T-helper 1 cell treated with Interleukin-12 subunit alpha and Interleukin-12 subunit beta and Interleukin-4 antibody, amounts not matched to agents 30 ng/mL and 1 ng/mL, for 36 hours (primary cell): ENCODE results near the gene TMEM185A. TPM values are rescaled to one million over a fixed set of nuclear protein-coding genes. Genes with fewer than 3 reads are reported as not detected.
"Not testable (repeated sequence)": the region's sequence is repeated elsewhere in the genome, so short reads cannot be mapped to it uniquely, and the experiment has no call there.

Source experiments
- intact Hi-C: fragments of 100-400 bp; cut with micrococcal nuclease; formaldehyde crosslinking; loops from one replicate; pipeline ENCODE4 v1.15.1; 2024
- total RNA-seq: library from RNA; stranded (reverse); gene quantifications from 2 replicates; pipeline ENCODE4 v1.2.3, GENCODE V29; 2022

TMEM185A gene
- 24.5 and 31.7 TPM in 2 replicates for total RNA-seq

DNA sequence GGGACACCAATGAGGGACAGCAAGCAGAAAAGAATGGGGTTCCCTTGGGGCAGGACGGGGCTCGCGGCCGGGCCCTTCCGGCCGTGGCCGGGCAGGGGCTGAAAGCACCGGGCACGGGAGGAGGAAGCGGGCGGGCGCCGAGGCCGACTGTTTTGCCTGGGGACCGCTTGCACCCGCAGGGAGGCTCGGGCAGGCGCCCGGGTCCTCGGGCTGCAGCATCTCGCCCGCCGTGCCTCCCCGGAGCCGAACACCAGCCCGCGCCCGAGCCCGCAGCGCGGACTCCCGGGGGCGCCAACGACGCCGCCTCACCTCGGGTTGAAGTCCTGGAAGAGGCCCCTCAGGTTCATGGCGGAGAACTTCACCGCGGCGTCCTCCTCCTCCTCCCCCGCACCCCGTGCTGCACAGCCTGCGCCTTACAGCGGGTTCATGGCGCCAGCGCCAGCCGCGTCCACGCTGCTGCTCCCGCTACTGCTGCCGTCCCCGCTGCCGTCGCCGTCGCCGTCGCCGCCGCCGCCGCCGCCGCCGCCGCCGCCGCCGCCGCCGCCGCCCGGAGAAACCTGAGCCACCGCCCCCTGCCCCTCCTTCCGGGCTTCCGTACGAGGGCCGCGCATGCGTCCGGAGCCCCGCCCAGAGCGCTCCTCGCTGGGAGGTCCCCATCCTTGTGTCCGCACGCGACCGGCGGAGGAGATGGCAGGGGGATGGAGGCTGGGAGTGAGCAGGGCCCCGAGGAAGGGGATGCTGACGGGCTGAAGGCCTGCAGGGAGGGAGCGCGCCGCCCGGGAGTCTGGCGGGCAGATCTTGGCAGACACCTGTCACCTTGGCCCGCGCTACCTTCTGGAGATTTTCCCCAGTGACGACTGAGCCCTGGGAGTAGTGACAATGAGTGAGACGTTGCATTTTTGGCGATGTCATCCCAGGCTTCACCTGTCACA lies at the start of gene TMEM185A:
TSS of gene TMEM185A (minus strand) at position 559 of the 932 bp plus-strand sequence. CDS start at position 347, 212 bp downstream.
- intact Hi-C loops, result loop anchor here (1.0 to 5.0 kb wide), 5 partner anchors 104 to 1719 kb away; partner anchors contain the start of genes FMR1 and MAMLD1

DNA sequence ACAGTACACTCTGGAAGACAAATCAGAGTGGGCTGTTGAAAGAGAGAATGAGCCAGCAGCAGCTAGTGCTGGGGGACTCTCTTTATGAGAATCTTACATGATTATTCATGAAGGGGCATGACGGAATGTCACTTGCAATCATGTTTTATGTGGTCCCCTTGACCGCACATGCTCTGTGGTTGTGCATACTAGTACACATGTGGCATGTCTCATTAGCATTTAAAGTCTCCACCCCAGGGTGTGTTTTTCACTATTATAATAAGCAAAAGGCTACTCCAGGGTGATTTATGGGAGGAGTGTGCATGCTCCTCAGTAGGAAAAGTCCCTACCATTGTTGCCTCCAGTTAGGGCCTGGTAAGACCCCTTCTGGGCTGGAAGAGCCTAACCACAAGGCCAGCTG lies 49.6 kb upstream of the TMEM185A start:
- intact Hi-C loops, result no loop called here

DNA sequence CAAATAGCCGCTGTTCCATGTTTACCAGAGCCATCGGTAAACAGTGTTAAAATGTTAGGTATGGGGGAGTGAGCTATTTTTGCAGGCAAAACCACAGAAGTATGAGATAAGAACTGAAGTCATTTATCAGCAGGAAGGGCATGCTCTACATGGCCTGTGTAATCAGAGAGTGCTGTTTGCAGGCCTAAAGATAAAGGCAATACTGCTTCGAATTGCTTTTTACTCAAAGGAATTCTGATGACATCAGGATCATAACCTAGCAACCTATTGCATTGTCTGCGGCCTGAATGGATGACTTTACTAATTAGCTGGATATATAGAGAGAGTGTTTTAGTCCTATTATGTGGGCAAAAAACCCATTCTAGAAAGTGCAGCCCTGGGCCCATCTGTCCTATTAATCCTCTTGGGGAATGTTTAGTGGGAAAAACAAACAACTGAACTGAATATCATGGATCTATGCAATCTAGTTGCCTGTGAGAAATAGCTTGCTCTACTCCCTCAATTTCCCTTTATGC lies 47.6 kb upstream of the TMEM185A start:
- intact Hi-C loops, result not testable (repeated sequence)

DNA sequence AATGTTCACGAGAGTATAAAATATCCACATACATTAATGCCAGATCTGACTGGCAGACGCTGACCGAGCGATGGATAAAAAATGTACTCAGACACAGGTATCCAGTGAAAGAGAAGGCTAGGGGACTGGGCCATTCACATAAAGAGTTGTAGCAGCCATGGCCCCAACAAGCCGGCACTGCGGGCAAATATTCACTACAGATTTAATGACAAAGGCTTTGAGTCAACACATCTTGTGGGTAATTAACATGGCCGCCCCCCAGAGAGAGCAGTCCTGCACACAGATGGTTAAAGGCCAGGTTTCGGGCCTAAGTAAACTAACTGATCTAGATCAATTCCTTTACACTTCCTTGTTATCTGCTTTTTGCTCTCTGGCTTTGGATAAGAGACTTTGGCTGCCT lies 44.0 kb upstream of the TMEM185A start:
- intact Hi-C loops, result not testable (repeated sequence)

DNA sequence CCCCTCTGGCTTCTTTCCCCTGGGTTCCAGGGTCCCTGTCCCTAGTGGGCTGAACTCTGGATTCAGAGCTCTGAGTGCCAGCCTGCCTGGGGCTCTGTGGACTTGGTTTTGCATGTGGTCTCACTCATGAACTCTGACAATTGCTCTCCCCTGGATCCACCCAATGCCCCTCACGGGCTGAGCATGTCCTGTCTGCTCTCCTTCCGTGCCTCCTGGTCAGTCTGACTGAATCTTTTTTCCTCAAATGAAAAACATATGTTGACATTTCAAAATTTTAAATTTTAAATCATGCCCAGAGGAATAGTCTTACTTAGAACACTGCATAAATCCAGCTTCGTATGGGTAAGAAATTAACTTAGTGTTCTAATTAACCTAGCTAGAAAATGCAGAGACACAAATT lies 43.5 kb upstream of the TMEM185A start:
- intact Hi-C loops, result not testable (repeated sequence)

DNA sequence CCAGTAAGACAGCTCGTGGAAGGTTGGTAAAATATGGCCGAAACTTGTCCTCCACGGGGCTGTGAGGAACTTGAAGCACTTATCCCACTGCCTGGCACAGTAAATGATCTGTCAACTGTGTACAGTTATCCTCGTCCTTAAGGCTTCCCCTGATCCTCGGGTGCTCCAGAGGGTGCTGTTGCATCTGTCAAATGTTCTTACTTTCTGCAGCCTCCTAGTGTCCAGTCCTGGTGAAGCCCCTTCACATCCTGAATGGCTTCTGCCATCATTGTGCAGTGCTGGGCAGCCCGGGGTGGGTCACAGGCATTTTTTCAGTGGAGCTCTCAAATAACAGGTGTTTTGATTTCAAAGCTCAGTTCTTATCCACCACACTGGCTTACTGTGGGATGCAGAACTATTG lies 29.0 kb upstream of the TMEM185A start:
- intact Hi-C loops, result not testable (repeated sequence)

DNA sequence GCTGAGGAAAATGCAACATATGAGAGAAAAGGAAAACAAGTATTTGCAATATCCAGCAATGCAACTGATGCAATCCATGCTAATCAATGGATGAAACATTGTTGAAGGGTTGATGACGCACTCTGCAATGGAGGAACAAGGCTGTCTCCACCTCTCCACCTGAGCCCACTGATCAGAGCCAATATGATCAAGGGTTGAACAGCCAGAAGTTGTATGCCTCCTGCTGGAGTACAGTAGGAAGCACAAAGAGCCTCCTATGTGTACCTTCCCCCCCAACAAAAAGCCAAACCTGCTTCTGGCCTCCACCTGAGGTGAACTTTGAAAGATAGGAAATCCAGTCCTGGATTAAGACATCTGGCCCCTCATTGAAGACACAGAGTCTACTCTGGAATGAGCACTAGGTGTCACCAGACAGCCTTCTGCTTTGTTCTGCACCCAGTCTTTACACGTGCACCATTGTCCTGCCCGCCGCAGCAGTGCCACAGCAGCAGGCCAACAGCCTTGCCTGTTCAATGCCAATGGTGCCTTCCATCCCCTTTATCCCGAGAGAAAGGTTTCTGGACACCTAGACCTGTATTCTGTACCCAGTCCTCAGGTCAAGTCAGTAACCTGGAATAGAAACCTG lies 24.8 kb upstream of the TMEM185A start:
- intact Hi-C loops, result not testable (repeated sequence)

DNA sequence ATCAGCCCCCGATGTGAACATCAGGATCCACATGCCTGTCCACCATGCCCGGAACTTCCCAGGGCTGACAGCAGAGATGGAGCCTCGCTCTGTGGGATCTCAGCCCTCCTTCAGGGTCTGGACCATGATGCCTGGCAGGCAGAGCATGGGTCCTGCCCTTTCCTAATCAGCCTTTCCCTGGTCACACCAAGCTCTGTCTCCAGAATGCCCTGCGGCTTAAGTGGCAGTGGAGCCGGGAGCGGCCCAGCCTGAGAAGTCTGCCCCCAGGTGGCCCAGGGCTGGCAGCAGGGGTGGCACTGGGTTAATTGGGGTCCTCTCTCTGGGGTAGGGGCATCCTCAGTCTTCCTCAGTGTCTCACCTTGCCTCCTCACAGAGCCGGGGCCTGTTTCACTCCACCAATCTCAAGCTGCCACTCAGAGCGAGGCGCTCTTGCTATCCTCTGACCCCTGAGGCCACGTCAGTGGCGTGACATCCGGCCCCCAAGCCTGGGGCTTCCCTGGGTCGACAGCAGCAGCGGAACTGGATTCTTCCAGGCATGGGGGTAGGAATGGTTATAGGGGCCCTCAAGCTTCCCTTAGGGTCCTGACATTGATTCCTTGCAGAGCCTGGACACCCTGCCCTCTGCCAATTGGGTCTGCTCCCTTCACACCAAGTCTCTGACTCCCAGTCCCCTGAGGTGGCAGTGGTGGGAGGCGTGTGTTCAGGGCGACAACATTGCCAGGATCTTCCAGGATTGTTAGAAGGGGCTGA lies 20.8 kb upstream of the TMEM185A start:
- intact Hi-C loops, result no loop called here

DNA sequence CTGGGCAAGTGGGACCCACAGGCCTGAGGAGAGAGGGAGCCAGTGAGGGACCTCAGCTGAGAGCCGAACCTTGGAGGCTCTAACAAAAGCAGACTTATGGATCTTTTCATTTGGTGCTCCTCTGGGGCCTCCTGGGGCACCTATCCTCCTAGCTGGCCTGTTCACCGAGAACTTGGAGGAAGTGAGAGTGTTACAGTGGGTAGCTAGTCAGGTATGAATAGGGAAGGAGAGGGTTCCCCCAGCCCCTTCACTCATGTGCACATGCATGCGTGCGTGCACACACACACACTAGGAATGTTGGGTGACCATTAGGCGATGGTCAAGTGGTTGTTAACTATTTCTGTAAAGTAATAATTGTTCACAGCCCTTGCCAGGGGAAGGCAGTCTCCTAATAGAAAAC lies 18.6 kb upstream of the TMEM185A start:
- intact Hi-C loops, result no loop called here

DNA sequence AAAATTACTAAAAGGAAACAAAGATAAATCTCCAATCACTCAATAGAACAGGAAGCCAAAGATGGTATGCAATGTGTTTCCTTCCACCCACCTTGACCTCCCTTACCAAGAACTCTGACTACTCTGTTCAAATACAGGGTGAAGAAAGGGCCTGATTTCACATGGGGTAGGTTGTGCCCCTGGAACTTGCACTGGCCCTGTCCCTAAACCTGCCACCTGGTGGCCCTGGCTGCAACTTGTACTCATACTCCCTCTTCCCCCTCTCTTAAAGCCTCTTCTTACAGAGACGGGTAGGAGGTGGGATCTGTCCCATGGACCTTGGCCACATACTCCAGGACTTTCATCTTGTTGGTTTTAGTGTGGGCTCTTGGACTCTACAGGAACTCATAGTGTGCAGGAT lies 17.3 kb upstream of the TMEM185A start:
- intact Hi-C loops, result loop anchor here (1.0 kb wide), 1 partner anchor 137 kb away; no protein-coding TSS in a partner anchor

DNA sequence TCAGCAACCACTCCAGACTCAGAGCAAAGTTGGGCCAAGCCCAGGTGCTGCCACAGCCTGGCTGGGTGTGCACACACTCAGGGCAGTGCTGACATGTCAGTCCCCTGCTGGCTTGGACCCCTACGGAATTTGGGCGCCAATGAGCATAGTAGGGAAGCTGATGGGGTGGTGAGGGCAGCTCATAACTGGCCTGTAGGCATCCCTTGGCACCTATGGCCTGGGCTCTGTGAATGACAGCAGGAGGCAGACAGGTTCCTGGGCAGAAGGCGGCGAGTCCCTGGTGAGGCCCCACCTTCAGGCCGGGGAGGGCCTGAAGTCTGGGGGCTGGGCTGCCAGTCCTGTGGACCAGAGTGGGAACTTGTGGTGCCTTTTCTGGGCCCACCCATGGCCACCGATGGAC lies 15.9 kb upstream of the TMEM185A start:
- intact Hi-C loops, result no loop called here

DNA sequence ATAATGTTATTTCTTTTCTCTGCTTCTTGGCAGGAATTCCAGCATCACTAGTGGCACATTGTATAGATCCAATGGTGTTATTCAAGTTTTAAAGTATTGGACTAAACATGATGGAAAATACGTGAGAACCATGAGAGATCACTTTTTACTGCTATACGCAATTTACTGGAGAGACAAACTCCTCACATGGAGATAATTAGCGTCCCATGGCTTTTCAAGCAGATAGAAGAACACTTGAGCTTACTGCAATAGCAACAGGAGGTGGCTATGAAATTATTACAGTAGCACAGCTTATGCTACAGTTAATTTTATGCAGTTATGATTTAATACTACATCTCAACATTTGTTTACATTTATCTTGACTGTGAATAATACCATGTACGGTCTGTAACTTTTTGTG lies 11.9 kb upstream of the TMEM185A start:
- intact Hi-C loops, result no loop called here

DNA sequence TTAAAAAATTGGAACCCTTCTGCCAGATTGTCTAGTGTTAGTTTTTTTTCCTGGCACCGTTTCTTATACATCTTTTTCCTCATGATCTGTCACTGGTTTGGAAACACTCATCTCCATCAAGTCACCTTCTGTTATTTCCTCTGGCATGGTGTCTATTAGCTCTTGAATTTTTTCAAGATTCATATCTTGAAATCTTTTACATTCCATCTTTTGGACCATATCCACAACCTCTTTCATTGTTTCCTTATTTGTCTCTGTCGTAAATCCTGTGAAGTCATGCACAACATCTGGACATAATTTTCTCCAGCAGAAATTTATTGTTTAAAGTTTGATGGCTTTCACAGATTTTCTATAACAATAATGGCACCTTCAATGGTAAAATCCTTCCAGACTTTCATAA lies 10.2 kb upstream of the TMEM185A start:
- intact Hi-C loops, result no loop called here

DNA sequence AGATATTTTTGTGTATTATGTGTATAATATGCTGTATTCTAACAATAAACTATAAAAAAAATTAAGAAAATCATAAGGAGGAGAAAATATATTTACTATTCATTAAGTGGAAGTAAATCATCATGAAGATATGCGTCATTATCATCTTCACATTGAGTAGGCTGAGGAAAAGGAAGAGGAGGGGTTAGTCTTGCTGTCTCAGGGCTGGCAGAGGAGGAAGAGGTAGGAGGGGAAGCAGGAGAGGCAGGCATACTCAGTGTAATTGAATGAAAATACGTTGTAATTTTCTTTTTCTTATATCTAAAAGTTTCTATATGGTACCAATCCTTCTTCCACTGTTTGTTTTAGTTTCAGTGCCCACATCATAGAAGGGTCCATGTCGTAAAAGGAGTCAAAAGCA lies 9.8 kb upstream of the TMEM185A start:
- intact Hi-C loops, result no loop called here

DNA sequence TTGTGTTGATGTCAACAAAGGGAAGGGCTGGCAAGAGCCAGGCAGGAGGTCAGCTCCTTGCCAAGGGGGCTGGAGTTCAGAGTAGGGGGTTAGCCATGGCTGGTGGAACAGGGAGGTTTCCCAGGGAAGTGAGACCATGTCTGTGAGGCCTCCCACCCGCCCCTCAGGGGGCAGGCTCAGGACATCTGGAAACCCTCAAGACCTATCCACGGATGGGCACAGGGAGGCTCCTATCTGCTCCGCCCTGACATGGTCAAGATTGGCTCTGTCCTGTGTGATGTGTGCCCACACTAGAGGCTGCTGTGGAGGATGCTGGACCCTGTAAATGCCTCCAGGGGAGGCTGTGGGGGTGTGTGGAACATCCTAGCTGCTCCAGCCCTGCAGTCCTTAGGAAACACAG lies 8.0 kb upstream of the TMEM185A start:
- intact Hi-C loops, result no loop called here

DNA sequence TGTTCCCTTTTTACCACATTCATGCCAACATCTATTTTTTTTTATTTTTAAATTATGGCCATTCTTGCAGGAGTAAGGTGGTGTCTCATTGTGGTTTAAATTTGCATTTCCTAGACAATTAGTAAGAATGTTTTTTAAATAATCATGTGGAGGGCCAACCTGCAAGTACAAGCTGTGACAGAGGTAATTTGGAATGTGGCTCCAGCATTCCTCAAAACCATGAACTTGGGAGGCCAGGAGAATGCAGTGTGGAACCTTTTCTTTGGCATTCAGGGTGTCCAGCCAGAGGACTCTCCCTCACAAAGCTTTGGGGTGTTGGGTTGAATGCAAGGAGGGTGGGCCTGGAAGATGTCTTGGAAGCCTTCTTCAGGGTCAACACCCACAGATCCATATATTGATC lies 7.3 kb upstream of the TMEM185A start:
- intact Hi-C loops, result no loop called here

DNA sequence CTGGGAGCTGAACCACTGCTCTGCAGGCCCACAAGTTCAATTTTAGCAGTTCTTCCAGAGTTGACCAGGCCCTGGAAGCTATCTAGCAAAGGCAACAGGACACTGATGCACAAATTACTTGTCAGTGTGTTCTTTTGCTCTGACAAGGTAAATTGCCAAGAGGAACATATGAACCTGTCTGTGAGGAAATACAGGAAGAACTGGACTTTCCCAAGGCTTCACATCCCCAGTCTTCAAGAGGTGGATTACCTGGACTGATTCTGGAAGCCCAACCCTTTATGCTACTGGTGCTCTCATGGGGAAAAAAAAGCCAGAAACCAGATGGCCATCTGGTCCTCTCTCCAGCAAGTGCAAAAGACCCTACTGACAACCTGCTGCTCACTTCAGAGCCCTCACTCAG lies 1.9 kb upstream of the TMEM185A start:
- intact Hi-C loops, result loop anchor here (5.0 kb wide), 2 partner anchors 729 to 1721 kb away; partner anchors contain the start of genes FMR1 and MAMLD1

DNA sequence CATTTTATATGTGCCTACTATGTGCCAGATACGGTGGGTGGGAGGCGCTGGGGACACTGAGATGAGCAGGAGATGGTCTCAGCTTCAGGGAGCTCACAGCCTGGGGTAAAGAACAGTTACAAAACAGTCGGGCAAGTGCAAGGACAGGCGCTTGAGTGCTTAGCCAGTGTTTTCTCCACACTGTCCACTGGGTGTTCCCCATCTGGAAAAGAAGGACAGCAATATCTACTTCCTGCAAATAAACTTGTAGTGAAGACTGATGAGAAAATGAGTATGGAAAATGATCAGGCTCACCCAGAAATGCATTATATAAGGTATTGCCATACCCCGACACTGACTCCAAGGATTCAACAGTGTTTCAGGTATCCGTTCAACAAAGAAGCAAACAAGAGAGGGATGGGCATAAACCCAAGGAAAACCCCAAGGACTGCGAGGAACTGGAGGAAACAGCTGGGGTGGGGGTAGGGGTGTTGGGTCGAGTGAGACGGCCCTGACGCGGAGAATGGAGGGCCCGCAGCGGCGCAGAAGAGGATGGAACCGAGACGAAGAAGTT lies 835 bp downstream of the TMEM185A start:
- intact Hi-C loops, result loop anchor here (1.0 to 5.0 kb wide), 5 partner anchors 103 to 1718 kb away; partner anchors contain the start of genes FMR1 and MAMLD1

DNA sequence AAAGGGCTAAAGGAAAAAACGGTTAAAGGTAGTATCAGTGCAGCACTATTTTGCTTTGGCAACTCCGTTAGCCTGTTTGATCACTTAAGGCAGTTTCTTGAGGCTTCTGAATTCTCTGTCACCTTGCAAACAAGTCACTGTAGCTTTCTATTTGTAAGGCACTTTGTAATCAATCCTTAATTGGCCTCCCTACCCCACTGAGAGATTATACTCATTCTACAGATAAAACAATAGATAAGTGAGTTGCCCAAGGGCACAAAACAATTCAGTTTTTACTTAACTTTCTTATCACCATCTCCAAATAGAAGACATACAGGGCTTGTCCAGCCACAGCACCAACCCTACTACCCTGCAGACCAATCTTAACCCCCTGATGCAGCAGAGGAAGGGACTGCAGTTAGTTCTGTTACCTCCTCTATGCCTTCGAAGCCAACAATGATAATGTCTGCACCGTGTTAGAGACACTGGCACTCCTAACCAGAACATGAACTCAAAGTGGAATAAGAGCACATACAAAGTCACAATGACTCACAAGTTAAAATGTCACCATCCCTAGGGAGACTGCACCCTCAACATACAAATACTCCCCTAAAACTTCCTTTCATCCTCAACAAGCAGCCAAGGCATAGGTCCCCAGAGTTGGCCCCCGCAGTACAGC lies 1.7 kb downstream of the TMEM185A start:
- intact Hi-C loops, result loop anchor here (2.0 to 5.0 kb wide), 4 partner anchors 195 to 1718 kb away; partner anchors contain the start of genes FMR1 and MAMLD1

DNA sequence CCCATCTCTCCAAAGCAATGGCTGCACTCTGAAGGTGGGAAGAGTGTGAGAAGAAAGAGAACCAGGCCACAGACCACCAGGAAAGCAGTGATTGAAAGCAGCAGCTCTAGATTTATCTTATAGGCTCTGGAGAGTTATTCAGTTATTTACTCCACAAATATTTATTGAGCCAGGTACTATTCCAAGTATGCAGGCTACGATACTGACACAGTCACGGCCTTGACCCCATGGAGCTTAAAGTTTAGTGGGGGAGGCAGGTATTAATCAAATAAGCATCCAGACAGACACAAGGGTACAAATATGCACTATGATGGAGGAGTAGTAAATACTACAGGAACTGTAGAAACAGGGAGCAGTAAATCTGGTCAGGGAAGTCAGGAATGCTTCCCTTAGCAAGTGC lies 2.8 kb downstream of the TMEM185A start:
- intact Hi-C loops, result no loop called here
